GM23248 (cell line): ENCODE data around the gene MTMR11. TPM values are rescaled to one million over a fixed set of nuclear protein-coding genes. Genes with fewer than 3 reads are reported as not detected.

ENCODE experiments used
- DNase-seq: peaks from one replicate; pipeline ENCODE4 v3.0.0-alpha.2; 2015
- H2AFZ ChIP-seq: fragments of 200-600 bp; sonication (generic); 2 replicates; pipeline ENCODE4 v1.6.1; 2016; ENCODE audit warnings: antibody characterized with exemption
- H3F3A ChIP-seq: fragments of 200-600 bp; sonication (generic); 2 replicates; pipeline ENCODE4 v1.6.1; 2016; ENCODE audit warnings: mild to moderate bottlenecking, antibody characterized with exemption, mixed run types; ENCODE audit not compliant: insufficient read depth
- H3K27ac ChIP-seq: fragments of 200-600 bp; sonication (generic); 2 replicates; pipeline ENCODE4 v1.5.1; 2016; ENCODE audit warnings: mild to moderate bottlenecking
- H3K27me3 ChIP-seq: fragments of 200-600 bp; sonication (generic); replicated peaks from 2 replicates; pipeline ENCODE4 v1.6.1; 2016; ENCODE audit warnings: mild to moderate bottlenecking; ENCODE audit not compliant: insufficient read depth
- H3K36me3 ChIP-seq: fragments of 200-600 bp; sonication (generic); 2 replicates; pipeline ENCODE4 v1.6.1; 2016; ENCODE audit warnings: low read depth, mild to moderate bottlenecking
- H3K4me1 ChIP-seq: fragments of 200-600 bp; sonication (generic); 2 replicates; pipeline ENCODE4 v1.6.1; 2016; ENCODE audit warnings: mild to moderate bottlenecking; ENCODE audit not compliant: insufficient read depth
- H3K4me2 ChIP-seq: fragments of 200-600 bp; sonication (generic); one replicate; pipeline ENCODE4 v1.6.1; 2016; ENCODE audit warnings: mild to moderate bottlenecking; ENCODE audit not compliant: unreplicated experiment
- H3K4me3 ChIP-seq: fragments of 200-600 bp; sonication (generic); 2 replicates; pipeline ENCODE4 v1.5.1; 2016; ENCODE audit warnings: mild to moderate bottlenecking
- H3K79me2 ChIP-seq: fragments of 200-600 bp; sonication (generic); 2 replicates; pipeline ENCODE4 v1.6.1; 2016; ENCODE audit warnings: mild to moderate bottlenecking; ENCODE audit not compliant: insufficient read depth
- H3K9ac ChIP-seq: fragments of 200-600 bp; sonication (generic); 2 replicates; pipeline ENCODE4 v1.6.1; 2016; ENCODE audit warnings: mild to moderate bottlenecking
- H3K9me2 ChIP-seq: fragments of 200-600 bp; sonication (generic); 2 replicates; pipeline ENCODE4 v1.6.1; 2016; ENCODE audit warnings: mixed run types, mild to moderate bottlenecking, moderate library complexity; ENCODE audit not compliant: insufficient read depth
- H3K9me3 ChIP-seq: fragments of 200-600 bp; sonication (generic); one replicate; pipeline ENCODE4 v1.6.1; 2017; ENCODE audit warnings: low read depth
- H4K20me1 ChIP-seq: fragments of 200-600 bp; sonication (generic); 2 replicates; pipeline ENCODE4 v1.6.0; 2016; ENCODE audit not compliant: insufficient read depth
- EZH2 ChIP-seq: fragments of 200-600 bp; sonication (generic); IDR thresholded peaks from 2 replicates; pipeline ENCODE4 v1.6.1; 2018; ENCODE audit warnings: antibody characterized with exemption, mild to moderate bottlenecking; ENCODE audit not compliant: insufficient read depth, poor library complexity, severe bottlenecking
- EZH2phosphoT487 ChIP-seq: fragments of 200-600 bp; sonication (generic); IDR thresholded peaks from 2 replicates; pipeline ENCODE4 v1.6.1; 2018; ENCODE audit warnings: antibody characterized with exemption, moderate library complexity, mild to moderate bottlenecking, low read depth; ENCODE audit not compliant: insufficient read depth
- WGBS, 2 experiments: methylation state at CpG; one replicate each; pipeline ENCODE4 v1.1.6; 2015 to 2017; ENCODE audit warnings: low lambda C conversion rate in 2 of 2, low coverage in 1 of 2; ENCODE audit errors: missing lambda C conversion rate in 2 of 2; 5-methylcytosine and 5-hydroxymethylcytosine counted together
- in situ Hi-C: fragments of 300-500 bp; cut with MboI; formaldehyde crosslinking; loops from 2 replicates; pipeline ENCODE4 v1.15.0; 2020
- polyA plus RNA-seq: library from polyadenylated mRNA; unstranded; fragments of >200 nt; fragmentation: Nextera tagmentation; extraction: Ambion mirVana; gene quantifications from 2 replicates; pipeline ENCODE4 v1.2.1, GENCODE V29; 2016
- total RNA-seq: library from RNA; depleted of rRNA; stranded (reverse); fragments of >200 nt; shearing (Covaris generic); gene quantifications from 2 replicates; pipeline ENCODE4 v1.2.3, GENCODE V29; 2014; rRNA removed

Gene MTMR11
- total and polyA plus RNA-seq, 2 experiments from 2014 or later, result 12.4 to 13.1 TPM

DNA sequence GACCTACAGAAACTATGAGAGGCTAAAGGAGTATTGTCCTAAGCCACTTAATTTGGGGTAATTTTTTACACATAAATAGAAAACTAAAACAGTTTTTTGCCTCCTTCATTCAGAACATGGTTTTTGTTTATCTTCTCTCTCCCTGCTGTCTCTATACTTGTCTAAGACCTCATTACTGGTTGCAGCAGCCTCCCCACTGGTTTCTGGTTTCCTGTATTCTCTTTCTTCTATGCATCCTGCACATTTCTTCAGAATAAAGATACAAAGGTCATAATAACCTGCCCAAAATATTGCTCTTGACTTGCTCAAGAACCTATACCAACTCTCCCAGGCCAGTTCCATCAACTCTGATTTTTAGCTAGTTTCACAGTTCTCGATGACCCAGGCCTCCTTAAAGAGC, 57.1 kb downstream of the MTMR11 start:
- no peak for DNase-seq
- no peaks in the 10 kb centered on the region for H4K20me1 ChIP-seq
- H2AFZ ChIP-seq, result no peak overlapping the region
- H3K79me2 ChIP-seq, result peaks cover 20% of the 10 kb centered on the region
- TF ChIP-seq EZH2 (no peak), EZH2phosphoT487 (no peak)
- in situ Hi-C loops, result no loop called here
- no peak overlapping the region for H3K4me2 ChIP-seq
- H3K4me3 ChIP-seq, result no peak overlapping the region
- H3K9ac ChIP-seq, result no peak overlapping the region
- no peaks in the 10 kb centered on the region for H3K27me3 ChIP-seq
- no peaks in the 10 kb centered on the region for H3K9me3 ChIP-seq
- H3K4me1 ChIP-seq, result peaks cover 6% of the 10 kb centered on the region; the same call in 1 of the 2 replicates
- 86 to 87% methylated on average over 1 of the region's 1 CpG for WGBS, 2 experiments
- no peaks in the 10 kb centered on the region for H3K9me2 ChIP-seq
- H3K36me3 ChIP-seq, result no peaks in the 10 kb centered on the region
- peaks cover 7% of the 10 kb centered on the region for H3F3A ChIP-seq
- H3K27ac ChIP-seq, result no peak overlapping the region

Other genes starting within 250 kb of the MTMR11 start
- not detected in 2 replicates for gene FCGR1A, start 154.2 kb downstream of the MTMR11 start, total RNA-seq
- not detected in 2 replicates for gene FCGR1A, start 154.2 kb downstream of the MTMR11 start, polyA plus RNA-seq
- 12.3 and 16.4 TPM in 2 replicates for gene BOLA1, start 37.3 kb downstream of the MTMR11 start, total RNA-seq
- gene BOLA1, start 37.3 kb downstream of the MTMR11 start, polyA plus RNA-seq, result 18.6 and 20.1 TPM in 2 replicates
- gene SV2A, start 19.0 kb downstream of the MTMR11 start, total RNA-seq, result 0.51 and 1.1 TPM in 2 replicates
- gene SV2A, start 19.0 kb downstream of the MTMR11 start, polyA plus RNA-seq, result 0.36 and 0.60 TPM in 2 replicates
- 12.3 and 17.5 TPM in 2 replicates for gene SF3B4, start 9.1 kb downstream of the MTMR11 start, total RNA-seq
- gene SF3B4, start 9.1 kb downstream of the MTMR11 start, polyA plus RNA-seq, result 98.0 and 106 TPM in 2 replicates
- gene OTUD7B, start 73.8 kb upstream of the MTMR11 start, total RNA-seq, result 20.1 and 20.2 TPM in 2 replicates
- 3.1 and 3.5 TPM in 2 replicates for gene OTUD7B, start 73.8 kb upstream of the MTMR11 start, polyA plus RNA-seq
- gene VPS45, start 130.9 kb upstream of the MTMR11 start, total RNA-seq, result 42.0 and 49.2 TPM in 2 replicates
- 38.9 and 41.7 TPM in 2 replicates for gene VPS45, start 130.9 kb upstream of the MTMR11 start, polyA plus RNA-seq
- 24.8 and 26.9 TPM in 2 replicates for gene PLEKHO1, start 213.0 kb upstream of the MTMR11 start, total RNA-seq
- 30.7 and 34.8 TPM in 2 replicates for gene PLEKHO1, start 213.0 kb upstream of the MTMR11 start, polyA plus RNA-seq